ENCODE data around the gene PTPRM.

DNA sequence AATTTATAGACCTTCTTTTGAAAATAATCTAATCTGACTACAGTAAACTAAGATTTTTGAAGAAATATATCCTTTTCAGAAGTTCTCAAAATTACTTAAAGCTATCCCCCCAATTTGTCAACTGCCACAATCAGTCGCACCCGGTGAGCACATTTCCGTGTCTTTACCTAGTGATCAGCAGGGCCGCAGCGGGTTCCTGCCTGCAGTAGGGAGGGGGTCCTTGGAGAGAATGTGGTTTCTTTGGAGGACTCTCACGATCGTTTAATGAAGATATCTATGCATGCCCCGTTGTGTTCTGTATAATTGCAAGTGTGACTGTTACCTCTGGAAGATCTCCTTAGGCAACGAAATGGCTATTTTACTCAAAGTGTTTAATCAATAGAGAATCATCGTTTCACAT, 790.2 kb downstream of the PTPRM start:
- TF ChIP-seq CTCF (IDR thresholded peaks at IDR 0.05) = no peak
- no peak for TF ChIP-seq EZH2 (IDR thresholded peaks at IDR 0.05)

Measured in neural progenitor cell (in vitro differentiated cells).